CD4-positive, alpha-beta T cell treated with Interleukin-4 for 1 hour (primary cell): ENCODE measurements around the gene USB1.

ENCODE experiments used
- DNase-seq, 2 donors: peaks; one replicate each; pipeline ENCODE4 v3.0.0-alpha.2; 2020 to 2022

Gene USB1

DNA sequence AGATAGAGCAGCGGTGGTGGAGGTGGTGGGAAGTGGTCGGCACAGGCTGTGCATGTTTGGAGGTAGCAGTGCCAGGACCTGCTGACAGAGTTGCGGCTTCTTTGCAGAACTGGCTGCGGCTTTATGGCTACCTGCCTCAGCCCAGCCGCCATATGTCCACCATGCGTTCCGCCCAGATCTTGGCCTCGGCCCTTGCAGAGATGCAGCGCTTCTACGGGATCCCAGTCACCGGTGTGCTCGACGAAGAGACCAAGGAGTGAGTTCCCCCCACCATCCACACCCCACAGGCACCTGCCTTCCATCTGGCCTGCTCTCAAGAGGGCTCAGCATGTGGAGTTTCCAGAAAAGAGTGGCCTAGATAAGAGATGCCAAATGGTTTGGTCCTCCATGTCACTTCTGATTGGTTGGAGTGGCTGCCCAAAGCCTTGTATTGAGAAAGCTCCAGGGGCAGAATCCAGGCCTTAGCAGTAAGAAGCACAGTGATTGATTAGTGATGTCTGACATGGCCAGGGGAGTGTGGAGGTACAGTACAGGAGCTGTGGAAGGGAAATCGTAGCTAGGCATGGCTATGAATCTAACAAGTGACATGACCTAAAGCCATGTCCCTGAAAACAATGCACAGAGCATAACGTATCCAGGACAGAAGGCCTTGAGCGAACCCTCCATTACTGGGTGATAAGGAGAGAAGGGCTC, 36.3 kb downstream of the USB1 start:
- DNase-seq: no peak

GRCh38 chr16:58038219-58038641, 37.0 kb downstream of the USB1 start:
- DNase-seq: no peak

DNA sequence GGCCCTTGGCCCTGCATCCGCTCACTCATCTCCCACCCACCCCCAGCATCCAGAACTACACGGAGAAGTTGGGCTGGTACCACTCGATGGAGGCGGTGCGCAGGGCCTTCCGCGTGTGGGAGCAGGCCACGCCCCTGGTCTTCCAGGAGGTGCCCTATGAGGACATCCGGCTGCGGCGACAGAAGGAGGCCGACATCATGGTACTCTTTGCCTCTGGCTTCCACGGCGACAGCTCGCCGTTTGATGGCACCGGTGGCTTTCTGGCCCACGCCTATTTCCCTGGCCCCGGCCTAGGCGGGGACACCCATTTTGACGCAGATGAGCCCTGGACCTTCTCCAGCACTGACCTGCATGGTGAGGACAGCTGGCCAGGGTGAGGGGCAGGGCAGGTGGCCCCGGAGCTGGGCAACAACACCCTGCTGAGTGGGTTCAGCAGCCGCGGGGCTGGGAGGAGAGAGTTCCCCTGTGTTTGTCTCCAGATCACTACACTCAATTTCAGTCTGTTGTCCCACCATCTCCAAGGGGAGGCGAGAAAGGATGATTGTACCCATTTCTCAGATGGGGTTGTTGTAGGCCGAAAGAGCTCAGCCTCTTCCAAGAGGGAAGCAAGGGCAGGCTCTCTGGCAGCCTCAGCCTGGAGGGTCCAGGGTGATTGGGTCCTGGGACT, 38.8 kb downstream of the USB1 start:
- DNase-seq: no peak

DNA sequence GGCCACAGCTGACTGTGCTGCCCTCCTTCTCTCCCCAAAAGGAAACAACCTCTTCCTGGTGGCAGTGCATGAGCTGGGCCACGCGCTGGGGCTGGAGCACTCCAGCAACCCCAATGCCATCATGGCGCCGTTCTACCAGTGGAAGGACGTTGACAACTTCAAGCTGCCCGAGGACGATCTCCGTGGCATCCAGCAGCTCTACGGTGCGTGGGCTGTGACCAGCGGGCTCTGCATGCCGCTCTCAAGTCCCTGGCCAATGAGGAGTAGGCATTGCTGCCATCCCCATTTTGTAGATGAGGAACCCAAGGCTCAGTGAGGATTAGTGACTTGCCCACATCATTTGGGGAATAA, 39.3 kb downstream of the USB1 start:
- no peak for DNase-seq

DNA sequence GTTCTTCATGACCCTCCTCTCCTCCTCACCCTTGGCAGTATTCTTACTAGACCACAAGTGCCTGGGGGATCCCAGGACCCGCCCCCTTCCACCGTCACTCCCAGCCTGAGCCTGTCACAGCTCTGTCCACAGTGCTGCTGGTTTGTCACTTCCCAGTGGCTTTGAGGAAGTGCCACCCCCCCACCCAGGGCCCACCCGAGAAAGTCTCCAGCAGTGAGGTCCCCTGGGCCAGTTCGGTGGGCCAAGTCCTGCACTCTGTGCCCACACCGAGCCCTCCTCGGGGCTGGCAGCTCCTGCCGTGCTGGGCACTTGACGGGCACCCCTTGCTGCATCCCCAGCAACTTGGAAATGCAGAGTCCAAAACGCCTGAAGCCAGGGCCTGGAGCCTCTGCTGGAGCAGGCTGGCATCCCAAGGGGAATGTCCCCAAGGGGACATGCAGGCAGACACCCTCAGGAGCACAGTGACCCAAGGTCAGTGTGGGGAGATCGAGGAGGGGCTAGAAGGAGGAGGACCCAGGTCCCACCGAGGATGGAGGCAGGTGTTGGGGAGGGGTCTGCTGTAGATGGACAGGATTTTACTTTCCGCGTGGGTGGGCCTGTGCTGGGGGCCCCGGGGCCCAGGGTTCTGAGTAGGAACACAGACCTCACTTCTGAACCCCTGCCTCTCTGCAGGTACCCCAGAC, 39.9 kb downstream of the USB1 start:
- DNase-seq: no peak

DNA sequence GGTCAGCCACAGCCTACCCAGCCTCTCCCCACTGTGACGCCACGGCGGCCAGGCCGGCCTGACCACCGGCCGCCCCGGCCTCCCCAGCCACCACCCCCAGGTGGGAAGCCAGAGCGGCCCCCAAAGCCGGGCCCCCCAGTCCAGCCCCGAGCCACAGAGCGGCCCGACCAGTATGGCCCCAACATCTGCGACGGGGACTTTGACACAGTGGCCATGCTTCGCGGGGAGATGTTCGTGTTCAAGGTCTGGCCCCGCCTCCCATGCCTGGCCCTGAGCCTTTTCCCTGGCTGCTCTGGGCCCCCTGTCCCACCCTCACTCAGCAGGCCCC, 40.4 kb downstream of the USB1 start:
- no peak for DNase-seq

DNA sequence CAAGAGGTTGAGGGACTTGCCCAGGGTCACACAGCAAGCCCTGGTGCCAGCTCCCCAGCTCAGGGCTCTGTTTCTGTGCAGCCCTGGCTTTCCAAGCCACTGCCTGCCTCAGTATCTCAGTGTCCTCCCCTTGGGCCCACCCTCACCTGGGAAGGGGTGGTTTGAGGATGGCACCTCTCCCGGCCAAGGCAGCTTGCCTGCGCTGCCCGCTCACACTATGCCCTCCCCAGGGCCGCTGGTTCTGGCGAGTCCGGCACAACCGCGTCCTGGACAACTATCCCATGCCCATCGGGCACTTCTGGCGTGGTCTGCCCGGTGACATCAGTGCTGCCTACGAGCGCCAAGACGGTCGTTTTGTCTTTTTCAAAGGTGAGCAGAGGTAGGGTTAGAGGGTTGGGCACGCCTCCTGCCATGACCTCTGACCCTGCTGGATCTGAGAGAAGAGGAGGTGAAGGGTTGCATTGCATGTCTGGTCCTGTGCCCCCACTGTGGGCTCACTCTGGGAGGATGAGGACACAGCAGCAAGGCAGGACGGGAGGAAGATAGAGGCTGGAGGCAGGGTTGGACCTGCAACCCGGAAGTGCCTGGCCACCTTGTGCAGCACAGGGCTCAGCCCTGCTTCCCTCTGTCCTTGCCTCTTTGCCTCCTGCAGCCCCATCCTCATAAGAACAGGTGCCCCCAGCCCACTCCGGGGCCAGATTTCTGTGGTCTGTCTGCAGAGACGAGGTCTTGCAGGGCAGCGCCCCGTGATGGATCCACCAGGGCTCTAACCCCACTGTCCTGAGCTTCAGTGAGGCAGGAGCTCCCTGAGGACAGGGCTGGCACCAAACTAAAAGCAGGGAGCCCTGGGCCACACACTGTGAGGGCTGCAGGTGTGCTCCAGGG, 41.0 kb downstream of the USB1 start:
- DNase-seq: no peak

DNA sequence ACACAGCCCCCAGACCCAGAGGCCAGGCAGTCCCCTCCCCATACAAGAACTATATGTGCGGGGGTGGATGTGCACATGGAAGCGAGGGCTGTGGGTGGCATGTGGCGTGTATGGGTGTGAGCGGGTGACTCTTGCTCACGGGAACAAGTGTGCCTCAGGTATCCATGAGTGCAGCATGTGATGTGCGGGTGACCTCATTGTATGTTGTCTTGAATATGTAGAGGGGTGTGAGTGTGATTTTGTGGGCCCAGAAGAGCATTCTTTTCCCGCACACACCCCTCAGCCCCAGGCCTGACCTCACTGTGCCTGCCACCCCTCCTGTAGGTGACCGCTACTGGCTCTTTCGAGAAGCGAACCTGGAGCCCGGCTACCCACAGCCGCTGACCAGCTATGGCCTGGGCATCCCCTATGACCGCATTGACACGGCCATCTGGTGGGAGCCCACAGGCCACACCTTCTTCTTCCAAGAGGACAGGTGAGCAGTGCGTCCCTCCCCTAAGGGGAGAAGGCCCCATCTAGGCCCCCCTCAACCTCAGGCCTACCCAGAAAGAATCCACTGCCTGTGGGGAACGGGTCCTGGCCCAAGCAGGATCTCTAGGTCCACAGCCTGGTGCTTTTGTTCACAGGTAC, 41.8 kb downstream of the USB1 start:
- no peak for DNase-seq

GRCh38 chr16:58043571-58044155, 42.5 kb downstream of the USB1 start:
- no peak for DNase-seq

- no peak for DNase-seq
Measured at GRCh38 chr16:58044266-58045019, 43.2 kb downstream of the USB1 start.

- DNase-seq: no peak
Measured at GRCh38 chr16:58045096-58045495, 43.9 kb downstream of the USB1 start.

DNA sequence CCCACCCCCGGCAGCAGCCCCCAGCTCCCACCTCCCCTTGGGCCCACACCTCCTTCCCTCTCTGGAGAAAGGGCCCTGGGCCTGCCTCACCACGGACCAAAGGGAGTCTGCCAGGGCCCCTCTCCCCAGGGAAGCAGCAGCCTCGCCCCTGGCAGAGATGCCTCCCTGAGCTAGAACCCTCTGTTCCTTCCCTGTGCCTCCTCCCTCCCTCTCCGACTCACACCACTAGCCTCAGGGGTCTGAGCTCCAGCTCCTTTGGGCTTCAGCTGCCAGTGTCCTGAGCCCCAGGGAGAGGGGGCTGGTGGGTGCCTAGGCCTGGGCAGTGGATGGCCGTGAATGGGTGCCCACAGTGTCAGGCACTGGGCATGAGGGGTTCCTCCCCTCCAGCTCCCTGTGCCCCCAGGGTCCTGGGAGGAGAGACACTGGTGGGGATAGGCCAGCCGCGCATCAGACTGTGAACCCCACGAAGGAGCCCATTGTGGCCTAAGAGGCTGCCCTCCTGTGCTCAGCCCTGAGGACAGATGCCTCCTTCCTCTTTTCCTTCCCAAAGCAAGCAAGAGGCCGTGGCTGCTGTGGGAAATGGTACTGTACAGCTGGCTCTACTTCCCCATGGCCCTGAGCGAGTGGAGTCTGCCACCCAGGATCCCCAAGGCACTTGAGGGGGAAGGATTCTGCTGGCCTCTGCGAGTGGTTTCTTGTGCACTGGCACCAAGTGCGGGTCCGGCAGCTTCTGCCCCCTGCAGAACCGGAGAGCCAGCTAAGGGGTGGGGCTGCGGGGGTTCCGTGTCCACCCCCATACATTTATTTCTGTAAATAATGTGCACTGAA, 45.1 kb downstream of the USB1 start:
- no peak for DNase-seq

DNA sequence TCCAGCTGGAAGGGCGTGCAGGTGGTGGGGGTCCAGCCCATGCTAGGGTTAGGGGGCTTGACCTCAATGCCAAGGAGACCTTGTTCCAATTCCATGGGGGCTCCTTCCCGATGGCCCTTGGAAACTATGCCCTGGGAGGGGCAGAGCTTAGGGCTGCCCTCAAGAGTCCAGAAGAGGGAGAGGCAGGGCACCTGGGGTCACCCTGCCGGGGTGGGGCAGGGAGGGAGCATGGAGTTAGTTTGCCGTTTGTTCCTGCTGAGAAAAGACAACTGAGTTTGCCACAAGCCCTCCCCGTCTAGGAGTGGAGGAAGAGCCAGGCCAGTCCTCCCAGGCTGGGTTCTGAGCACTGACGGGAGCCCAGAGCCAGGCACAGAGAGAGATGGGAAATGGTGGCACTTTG, 45.7 kb downstream of the USB1 start:
- no peak for DNase-seq

DNA sequence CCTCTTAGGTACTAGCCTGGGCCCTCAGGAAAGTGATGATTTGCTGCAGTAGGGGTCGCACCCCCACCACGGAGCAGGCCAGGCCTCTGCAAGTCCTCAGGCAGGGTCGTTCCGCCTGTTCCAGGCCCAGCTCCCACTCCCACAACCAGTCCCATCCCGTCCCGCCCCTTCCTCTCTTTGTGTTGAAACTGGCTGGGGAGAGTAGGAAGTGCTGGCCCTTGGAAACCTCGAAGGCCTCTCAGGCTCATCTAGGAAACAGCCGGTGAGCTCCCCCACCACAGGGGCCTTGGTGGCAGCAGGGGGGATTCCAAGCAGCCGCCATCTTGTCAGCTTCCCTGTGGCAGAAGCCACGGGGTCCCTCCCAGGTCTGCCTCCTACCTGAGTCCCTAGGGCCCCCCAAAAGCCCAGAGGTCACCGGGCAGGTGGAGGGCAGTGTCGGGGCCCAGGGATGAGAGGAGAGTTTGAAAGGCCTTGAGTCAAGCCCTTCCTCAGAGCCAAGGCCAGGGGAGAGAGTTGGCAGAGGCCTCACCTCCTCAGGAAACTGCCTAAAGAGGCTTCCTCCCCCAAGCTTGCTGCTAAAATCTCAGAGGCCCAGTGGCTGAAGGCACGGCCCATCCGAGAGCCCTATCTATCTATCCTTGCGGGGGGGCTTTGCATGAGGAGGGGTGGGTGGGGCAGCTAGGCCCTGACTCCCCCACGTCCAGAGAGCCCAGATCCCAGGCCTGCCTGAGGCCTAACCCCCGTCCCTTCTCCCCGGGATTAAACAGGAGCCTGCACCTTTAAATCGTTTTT, 46.5 kb downstream of the USB1 start:
- no peak for DNase-seq

DNA sequence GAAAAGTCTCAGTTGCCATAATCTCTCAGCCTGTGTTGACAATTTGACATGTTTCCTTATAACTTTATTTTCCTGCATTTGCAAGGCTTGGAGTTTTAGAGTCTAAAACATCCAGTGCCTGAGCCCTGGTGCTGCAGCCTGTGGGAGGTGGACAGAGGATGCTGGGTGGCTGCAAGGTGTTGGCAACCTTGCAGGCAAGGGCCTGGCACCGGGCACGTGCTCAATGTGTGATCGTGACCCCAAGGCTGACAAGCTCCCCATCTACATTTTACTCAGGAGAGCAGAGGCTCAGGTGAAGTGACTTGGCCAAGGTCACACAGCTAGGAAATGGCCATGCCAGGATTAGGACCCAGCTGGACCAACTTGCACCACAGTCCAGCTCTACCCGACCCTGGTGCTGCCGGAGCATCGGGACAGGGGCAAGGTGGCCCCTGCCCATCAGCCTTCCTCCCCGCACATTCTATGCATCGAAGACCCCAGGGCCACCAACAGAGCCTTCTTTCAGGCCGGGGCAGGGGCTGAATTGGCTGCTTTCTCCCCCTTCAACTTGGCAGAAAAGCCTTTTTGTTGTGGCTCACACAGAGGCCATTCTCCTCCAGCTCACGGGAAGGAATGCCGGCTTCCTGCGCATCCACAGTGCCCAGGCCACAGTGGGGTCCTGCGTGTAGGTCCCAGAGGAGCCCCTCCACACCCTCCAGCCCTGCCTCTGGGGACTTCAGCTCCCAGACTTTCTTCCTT, 47.5 kb downstream of the USB1 start:
- DNase-seq: no peak

DNA sequence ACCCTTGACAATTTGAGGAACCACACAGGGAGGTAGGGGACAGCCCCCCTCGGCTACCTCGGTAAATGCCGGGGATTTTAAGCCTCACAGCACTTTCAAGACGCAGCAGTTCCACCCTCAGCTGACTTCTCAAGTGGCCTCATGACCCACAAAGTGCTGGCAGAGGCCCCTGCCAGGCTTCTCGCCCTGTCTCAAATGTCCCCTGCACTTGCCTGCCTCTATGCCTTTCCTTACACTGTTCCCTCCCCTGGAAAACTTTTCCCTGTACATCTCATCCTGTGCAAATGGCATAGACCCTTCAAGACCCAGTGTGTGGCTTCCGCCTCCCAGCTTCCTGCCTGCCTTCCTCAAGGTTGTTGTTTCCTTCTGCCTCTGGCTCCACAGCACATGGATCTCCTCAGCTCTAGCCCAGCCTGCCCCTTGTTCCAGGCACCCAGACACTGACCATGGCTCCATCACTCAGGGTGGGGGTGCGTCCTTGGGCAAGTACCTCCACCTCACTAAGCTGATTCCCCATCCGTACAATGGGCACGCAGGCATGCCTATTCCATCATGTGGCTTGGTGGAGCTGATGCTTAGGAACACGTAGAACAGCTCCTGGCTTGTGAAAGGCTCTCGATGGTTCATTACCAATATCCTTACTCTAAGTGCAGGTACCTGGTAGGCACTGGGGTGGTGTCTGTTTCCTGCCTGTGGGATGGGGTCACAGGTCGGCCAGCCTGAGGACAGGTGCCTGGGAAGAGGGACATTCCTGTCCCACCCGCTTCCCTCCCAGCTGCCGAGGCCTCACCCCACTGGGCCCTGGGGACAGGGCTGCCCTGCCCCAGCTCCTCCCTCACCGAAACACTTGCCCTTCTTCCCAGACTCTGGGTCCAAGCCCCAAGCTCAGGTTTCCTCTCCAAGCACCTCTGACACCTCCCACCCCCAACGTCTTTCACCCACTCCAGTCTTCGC, 48.3 kb downstream of the USB1 start:
- DNase-seq: no peak

DNA sequence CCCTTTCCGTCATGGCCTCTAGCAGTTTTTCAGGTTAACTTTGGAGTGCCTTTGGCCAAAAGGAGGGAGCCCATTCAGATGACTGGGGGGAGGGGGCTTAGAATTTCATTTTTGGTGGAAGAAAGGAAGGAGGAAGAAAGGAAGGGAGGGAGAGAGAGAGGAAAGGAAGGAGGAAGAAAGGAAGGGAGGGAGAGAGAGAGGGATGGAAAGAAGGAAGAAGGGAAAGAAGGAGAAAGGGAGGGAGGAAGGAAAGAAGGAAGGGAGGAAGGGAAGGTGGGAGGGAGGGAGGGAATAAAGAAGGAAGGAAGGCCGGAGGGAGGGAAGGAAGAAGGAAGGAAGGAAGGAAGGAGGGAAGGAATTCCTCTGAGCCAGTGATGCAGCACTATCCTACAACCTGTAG, 50.1 kb downstream of the USB1 start:
- no peak for DNase-seq
